Right atrium auricular region (tissue), 2 donors: ENCODE measurements around the gene ARHGEF28. TPM values are rescaled to one million over a fixed set of nuclear protein-coding genes. Genes with fewer than 3 reads are reported as not detected.

Experiments
- DNase-seq: peaks from one replicate; pipeline ENCODE4 v3.0.0-alpha.2; 2019; ENCODE audit warnings: low spot score
- H3K27ac ChIP-seq, 2 donors: fragments of 200-600 bp; sonication (generic); 1 replicate in 1 of 2; 2 replicates in 1 of 2; pipeline ENCODE4 v1.5.1; 2016 to 2019
- H3K27me3 ChIP-seq, 2 donors: fragments of 200-600 bp; sonication (generic); one replicate each; pipeline versions ENCODE4 v1.5.1 to v1.6.0; 2017 to 2019
- H3K36me3 ChIP-seq: fragments of 200-600 bp; sonication (generic); one replicate; pipeline ENCODE4 v1.5.1; 2016
- H3K4me1 ChIP-seq, 2 donors: fragments of 200-600 bp; sonication (generic); one replicate each; pipeline versions ENCODE4 v1.5.1 to v1.6.0; 2017 to 2019
- H3K4me3 ChIP-seq, 2 donors: fragments of 200-600 bp; sonication (generic); 1 replicate in 1 of 2; 2 replicates in 1 of 2; pipeline ENCODE4 v1.5.1; 2017 to 2019; ENCODE audit warnings: mild to moderate bottlenecking in 1 of 2, moderate library complexity in 1 of 2
- H3K9me3 ChIP-seq, 2 donors: fragments of 200-600 bp; sonication (generic); one replicate each; pipeline ENCODE4 v1.5.1; 2019
- CTCF ChIP-seq, 2 donors: fragments of 200-600 bp; sonication (generic); IDR thresholded peaks; one replicate each; pipeline ENCODE4 v1.5.1; 2019; ENCODE audit warnings: antibody characterized with exemption in 2 of 2
- total RNA-seq, 2 donors: library from RNA; depleted of rRNA; stranded (reverse); fragments of >200 nt; gene quantifications; one replicate each; pipeline ENCODE4 v1.1.0, GENCODE V29; 2016

The ARHGEF28 gene
- total RNA-seq, 2 donors from 2014 or later: 1.0 to 2.9 TPM

GRCh38 chr5:73631500-73631899 is 5.5 kb downstream of the ARHGEF28 start:
- Histone ChIP-seq H3K4me3 (no peak overlapping the region), H3K27me3 (no peaks in the 10 kb centered on the region), H3K9me3 (no peaks in the 10 kb centered on the region), H3K27ac (no peak overlapping the region), H3K36me3 (no peaks in the 10 kb centered on the region), H3K4me1 (peaks cover 0 to 6% of the 10 kb centered on the region in 2 donors)
- DNase-seq: no peak
- TF ChIP-seq CTCF (IDR thresholded peaks at IDR 0.05): no peak

GRCh38 chr5:73633060-73633459 is 7.1 kb downstream of the ARHGEF28 start:
- H3K4me3 ChIP-seq: no peak overlapping the region
- no peaks in the 10 kb centered on the region for H3K36me3 ChIP-seq
- DNase-seq: no peak
- H3K9me3 ChIP-seq: no peaks in the 10 kb centered on the region
- H3K27me3 ChIP-seq: no peaks in the 10 kb centered on the region
- TF ChIP-seq CTCF (IDR thresholded peaks at IDR 0.05): no peak
- no peaks in the 10 kb centered on the region for H3K4me1 ChIP-seq
- no peak overlapping the region for H3K27ac ChIP-seq

- no peak for DNase-seq
- Histone ChIP-seq H3K4me3 (no peak overlapping the region), H3K36me3 (no peaks in the 10 kb centered on the region), H3K4me1 (no peaks in the 10 kb centered on the region), H3K27ac (no peak overlapping the region), H3K9me3 (no peaks in the 10 kb centered on the region), H3K27me3 (no peaks in the 10 kb centered on the region)
- TF ChIP-seq CTCF (IDR thresholded peaks at IDR 0.05): no peak
These were observed 10.4 kb downstream of the ARHGEF28 start for GRCh38 chr5:73636408-73636807.

GRCh38 chr5:73637565-73637964 is 11.6 kb downstream of the ARHGEF28 start:
- no peak overlapping the region for H3K4me3 ChIP-seq
- H3K9me3 ChIP-seq: no peaks in the 10 kb centered on the region
- no peak for DNase-seq
- no peak overlapping the region for H3K27ac ChIP-seq
- H3K36me3 ChIP-seq: no peaks in the 10 kb centered on the region
- H3K4me1 ChIP-seq: no peaks in the 10 kb centered on the region
- TF ChIP-seq CTCF (IDR thresholded peaks at IDR 0.05): no peak
- no peaks in the 10 kb centered on the region for H3K27me3 ChIP-seq

- TF ChIP-seq CTCF (IDR thresholded peaks at IDR 0.05): no peak
- no peak for DNase-seq
- no peaks in the 10 kb centered on the region for H3K27me3 ChIP-seq
- no peaks in the 10 kb centered on the region for H3K9me3 ChIP-seq
- H3K36me3 ChIP-seq: no peaks in the 10 kb centered on the region
- no peaks in the 10 kb centered on the region for H3K4me1 ChIP-seq
- no peak overlapping the region for H3K4me3 ChIP-seq
- no peak overlapping the region for H3K27ac ChIP-seq
These were observed 12.5 kb downstream of the ARHGEF28 start for GRCh38 chr5:73638344-73639095.

GRCh38 chr5:73640861-73641320 is 14.9 kb downstream of the ARHGEF28 start:
- Histone ChIP-seq H3K4me1 (no peaks in the 10 kb centered on the region), H3K27me3 (no peaks in the 10 kb centered on the region), H3K4me3 (no peak overlapping the region), H3K27ac (no peak overlapping the region), H3K9me3 (no peaks in the 10 kb centered on the region), H3K36me3 (no peaks in the 10 kb centered on the region)
- no peak for DNase-seq
- TF ChIP-seq CTCF (IDR thresholded peaks at IDR 0.05): no peak
